GM21576 (cell line): Measurements from ENCODE around the gene PRIM2.
"Not testable (repeated sequence)": the region's sequence is repeated elsewhere in the genome, so short reads cannot be mapped to it uniquely, and the experiment has no call there.

Experiments used
- ATAC-seq: cut with Tn5 transposase; IDR thresholded peaks from one replicate; pipeline ENCODE4 v1.9.1; 2021; ENCODE audit warnings: mild to moderate bottlenecking, moderate library complexity; ENCODE audit not compliant: unreplicated experiment

PRIM2 gene

GRCh38 chr6:57496251-57496650 is 178.8 kb downstream of the PRIM2 start:
- not testable (repeated sequence) for ATAC-seq

- ATAC-seq: not testable (repeated sequence)
Observed at GRCh38 chr6:57500368-57501021, 183.1 kb downstream of the PRIM2 start.

- not testable (repeated sequence) for ATAC-seq
Observed at GRCh38 chr6:57502387-57502786, 185.0 kb downstream of the PRIM2 start.

- ATAC-seq: not testable (repeated sequence)
Observed at GRCh38 chr6:57505251-57505650, 187.8 kb downstream of the PRIM2 start.

GRCh38 chr6:57510390-57510789 is 193.0 kb downstream of the PRIM2 start:
- not testable (repeated sequence) for ATAC-seq

GRCh38 chr6:57515171-57515570 is 197.7 kb downstream of the PRIM2 start:
- ATAC-seq: not testable (repeated sequence)

- not testable (repeated sequence) for ATAC-seq
Observed at GRCh38 chr6:57515845-57516244, 198.4 kb downstream of the PRIM2 start.

- ATAC-seq: not testable (repeated sequence)
Observed at GRCh38 chr6:57516776-57517175, 199.3 kb downstream of the PRIM2 start.

- ATAC-seq: not testable (repeated sequence)
Observed at GRCh38 chr6:57519198-57519597, 201.8 kb downstream of the PRIM2 start.

- not testable (repeated sequence) for ATAC-seq
Observed at GRCh38 chr6:57521085-57521484, 203.7 kb downstream of the PRIM2 start.

- not testable (repeated sequence) for ATAC-seq
Observed at GRCh38 chr6:57523221-57523620, 205.8 kb downstream of the PRIM2 start.

GRCh38 chr6:57529755-57530154 is 212.3 kb downstream of the PRIM2 start:
- ATAC-seq: not testable (repeated sequence)

GRCh38 chr6:57532660-57533059 is 215.2 kb downstream of the PRIM2 start:
- ATAC-seq: not testable (repeated sequence)

- ATAC-seq: not testable (repeated sequence)
Observed at GRCh38 chr6:57535121-57535520, 217.7 kb downstream of the PRIM2 start.

GRCh38 chr6:57535994-57536393 is 218.6 kb downstream of the PRIM2 start:
- peak; percentile 71 for ATAC-seq

GRCh38 chr6:57537916-57538315 is 220.5 kb downstream of the PRIM2 start:
- not testable (repeated sequence) for ATAC-seq

- not testable (repeated sequence) for ATAC-seq
Observed at GRCh38 chr6:57551961-57552360, 234.5 kb downstream of the PRIM2 start.

- ATAC-seq: not testable (repeated sequence)
Observed at GRCh38 chr6:57557855-57558254, 240.4 kb downstream of the PRIM2 start.

GRCh38 chr6:57559170-57559569 is 241.7 kb downstream of the PRIM2 start:
- not testable (repeated sequence) for ATAC-seq

- ATAC-seq: not testable (repeated sequence)
Observed at GRCh38 chr6:57562233-57562632, 244.8 kb downstream of the PRIM2 start.

- not testable (repeated sequence) for ATAC-seq
Observed at GRCh38 chr6:57572119-57572518, 254.7 kb downstream of the PRIM2 start.

- ATAC-seq: not testable (repeated sequence)
Observed at GRCh38 chr6:57572844-57573243, 255.4 kb downstream of the PRIM2 start.

- not testable (repeated sequence) for ATAC-seq
Observed at GRCh38 chr6:57577023-57577422, 259.6 kb downstream of the PRIM2 start.
